ENCODE measurements around the gene MMD2.
"Not testable (repeated sequence)": the region's sequence is repeated elsewhere in the genome, so short reads cannot be mapped to it uniquely, and the experiment has no call there.

DNA sequence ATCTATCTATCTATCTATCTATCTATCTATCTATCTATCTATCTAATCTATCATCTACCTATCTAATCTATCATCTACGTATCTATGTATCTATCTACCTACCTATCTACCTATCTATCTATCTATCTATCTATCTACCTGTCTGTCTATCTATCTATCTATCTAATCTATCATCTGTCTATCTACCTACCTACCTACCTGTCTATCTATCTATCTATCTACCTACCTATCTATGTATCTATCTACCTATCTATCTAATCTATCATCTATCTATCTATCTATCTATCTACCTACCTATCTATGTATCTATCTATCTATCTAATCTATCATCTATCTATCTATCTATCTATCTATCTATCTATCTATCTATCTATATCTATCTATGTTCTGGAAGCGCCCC is 67.5 kb downstream of the MMD2 start:
- TF ChIP-seq CTCF (IDR thresholded peaks at IDR 0.05; ENCODE audit: extremely low read depth in 1 of 2, insufficient read depth in 1 of 2, low read depth in 1 of 2, low read length in 2 of 2); EZH2 (IDR thresholded peaks at IDR 0.05; ENCODE audit: borderline replicate concordance, low read depth, low read length, severe bottlenecking); POLR2AphosphoS5 (IDR thresholded peaks at IDR 0.05; ENCODE audit: insufficient read depth, low read depth, low read length); MAX (IDR thresholded peaks at IDR 0.05; ENCODE audit: insufficient read depth, insufficient read length); POLR2A (IDR thresholded peaks at IDR 0.05; ENCODE audit: low read depth, low read length); MYC (IDR thresholded peaks at IDR 0.05; ENCODE audit: low read depth, low read length); GATA2 (IDR thresholded peaks at IDR 0.05; ENCODE audit: insufficient read depth, insufficient read length, low read depth, low read length); JUN (IDR thresholded peaks at IDR 0.05; ENCODE audit: borderline replicate concordance, insufficient read depth, insufficient read length, low read depth); FOS (IDR thresholded peaks at IDR 0.05; ENCODE audit: borderline replicate concordance, insufficient read depth, low read length): not testable (repeated sequence)
